A673 (cell line): ENCODE measurements around the gene PRMT7. TPM values are rescaled to one million over a fixed set of nuclear protein-coding genes. Genes with fewer than 3 reads are reported as not detected.

Experiments used
- BruUV-seq: library from RNA; stranded (reverse); fragments of 400-500 nt; replicated peaks from 2 replicates; lab custom pipeline; 2021; lab: Mats Ljungman, UMichigan
- CTCF ChIA-PET: fragments of 300-600 bp; sonication (Branson Sonifier 250); formaldehyde crosslinking; loops from one replicate; lab custom pipeline; 2022; ENCODE audit warnings: antibody characterized with exemption; lab: Charles Lee
- POLR2A ChIA-PET: fragments of 300-600 bp; sonication (Branson Sonifier 250); formaldehyde crosslinking; loops from one replicate; lab custom pipeline; 2022; ENCODE audit warnings: antibody characterized with exemption; ENCODE audit not compliant: low non-redundant PET; lab: Charles Lee
- DNase-seq: peaks from one replicate; pipeline ENCODE4 v3.0.0-alpha.2; 2015; ENCODE audit warnings: low spot score
- H3K27ac ChIP-seq: fragments of 200-600 bp; sonication (generic); 2 replicates; pipeline ENCODE4 v1.5.1; 2016; ENCODE audit warnings: mixed run types, low read depth, mild to moderate bottlenecking, mixed read lengths, antibody characterized with exemption, low read length; ENCODE audit not compliant: poor library complexity, severe bottlenecking
- H3K27me3 ChIP-seq: fragments of 200-600 bp; sonication (generic); replicated peaks from 2 replicates; pipeline ENCODE4 v1.6.1; 2017; ENCODE audit warnings: mixed run types, low read depth, mild to moderate bottlenecking, mixed read lengths, antibody characterized with exemption, low read length; ENCODE audit not compliant: insufficient read depth, poor library complexity
- H3K36me3 ChIP-seq: fragments of 200-600 bp; sonication (generic); 2 replicates; pipeline ENCODE4 v1.6.1; 2016; ENCODE audit warnings: mixed run types, mild to moderate bottlenecking, mixed read lengths, antibody characterized with exemption, low read length; ENCODE audit not compliant: insufficient read depth, poor library complexity, severe bottlenecking
- H3K4me1 ChIP-seq: fragments of 200-600 bp; sonication (generic); 2 replicates; pipeline ENCODE4 v1.6.1; 2017; ENCODE audit warnings: mixed run types, mild to moderate bottlenecking, mixed read lengths, antibody characterized with exemption, low read length; ENCODE audit not compliant: insufficient read depth, poor library complexity, severe bottlenecking
- H3K4me3 ChIP-seq: fragments of 200-600 bp; sonication (generic); 2 replicates; pipeline ENCODE4 v1.5.1; 2016; ENCODE audit warnings: low read depth, mixed run types, mild to moderate bottlenecking, mixed read lengths, low read length; ENCODE audit not compliant: poor library complexity, severe bottlenecking
- H3K9me3 ChIP-seq: fragments of 200-600 bp; sonication (generic); 2 replicates; pipeline ENCODE4 v1.6.1; 2016; ENCODE audit warnings: mixed run types, low read depth, mild to moderate bottlenecking, mixed read lengths, antibody characterized with exemption, low read length; ENCODE audit not compliant: poor library complexity, severe bottlenecking
- CTCF ChIP-seq: fragments of 300-800, 200-600 bp; sonication (generic); conservative IDR thresholded peaks from 2 replicates; pipeline ENCODE4 v1.5.1; 2017; ENCODE audit warnings: low read depth, mild to moderate bottlenecking, antibody characterized with exemption, low read length, moderate library complexity, mixed read lengths
- EZH2 ChIP-seq: fragments of 200-600 bp; sonication (generic); IDR thresholded peaks from 2 replicates; pipeline ENCODE4 v1.6.1; 2017; ENCODE audit warnings: borderline replicate concordance, low read depth, mild to moderate bottlenecking, mixed read lengths, antibody characterized with exemption, low read length; ENCODE audit not compliant: poor library complexity, severe bottlenecking
- intact Hi-C: fragments of 100-400 bp; cut with micrococcal nuclease; formaldehyde crosslinking; loops from one replicate; pipeline ENCODE4 v1.10.0; 2022; ENCODE audit not compliant: unreplicated experiment
- total RNA-seq: library from RNA; stranded (reverse); gene quantifications from 2 replicates; pipeline ENCODE4 v1.2.3, GENCODE V29; 2021

PRMT7 gene
- total RNA-seq, 1 experiment from 2014 or later: 66.2 TPM

- ChIA-PET POLR2A (no interaction called here), CTCF (interaction anchor here (0.7 kb wide), 1 partner anchor 75 kb away, joined by 5 read pairs; no protein-coding TSS in a partner anchor)
- Histone ChIP-seq H3K9me3 (no peaks in the 10 kb centered on the region), H3K27me3 (no peaks in the 10 kb centered on the region), H3K36me3 (peaks cover 28% of the 10 kb centered on the region), H3K4me1 (peaks cover 28% of the 10 kb centered on the region), H3K27ac (no peak overlapping the region), H3K4me3 (no peak overlapping the region)
- intact Hi-C loops: no loop called here
- BruUV-seq: no TSS peak
- no peak for TF ChIP-seq EZH2
- TF ChIP-seq CTCF: no peak
- no peak for DNase-seq
These were observed 24.4 kb downstream of the PRMT7 start for GRCh38 chr16:68335175-68335574.

- H3K36me3 ChIP-seq: peaks cover 46% of the 10 kb centered on the region
- BruUV-seq: no TSS peak
- ChIA-PET POLR2A (no interaction called here), CTCF (no interaction called here)
- peaks cover 11% of the 10 kb centered on the region for H3K4me1 ChIP-seq
- no peak for DNase-seq
- TF ChIP-seq CTCF (no peak), EZH2 (no peak)
- H3K4me3 ChIP-seq: no peak overlapping the region
- intact Hi-C loops: no loop called here
- no peaks in the 10 kb centered on the region for H3K9me3 ChIP-seq
- H3K27ac ChIP-seq: no peak overlapping the region
- H3K27me3 ChIP-seq: no peaks in the 10 kb centered on the region
These were observed 27.7 kb downstream of the PRMT7 start for GRCh38 chr16:68338326-68339119.

GRCh38 chr16:68339214-68339613 is 28.4 kb downstream of the PRMT7 start:
- Histone ChIP-seq H3K36me3 (peaks cover 49% of the 10 kb centered on the region), H3K9me3 (no peaks in the 10 kb centered on the region), H3K4me1 (peaks cover 10% of the 10 kb centered on the region), H3K27me3 (no peaks in the 10 kb centered on the region), H3K27ac (no peak overlapping the region), H3K4me3 (no peak overlapping the region)
- CTCF ChIA-PET: no interaction called here
- DNase-seq: no peak
- intact Hi-C loops: no loop called here
- POLR2A ChIA-PET: no interaction called here
- BruUV-seq: no TSS peak
- TF ChIP-seq EZH2 (no peak), CTCF (no peak)
